NCI-H526 treated with DMSO at 0.1 percent for 48 hours (cell line): ENCODE results near the gene SP140L.
"Not testable (repeated sequence)": the region's sequence is repeated elsewhere in the genome, so short reads cannot be mapped to it uniquely, and the experiment has no call there.

Experiments used
- DNase-seq: peaks from one replicate; lab custom pipeline; 2025; lab: John Stamatoyannopoulos, UW

Gene SP140L

DNA sequence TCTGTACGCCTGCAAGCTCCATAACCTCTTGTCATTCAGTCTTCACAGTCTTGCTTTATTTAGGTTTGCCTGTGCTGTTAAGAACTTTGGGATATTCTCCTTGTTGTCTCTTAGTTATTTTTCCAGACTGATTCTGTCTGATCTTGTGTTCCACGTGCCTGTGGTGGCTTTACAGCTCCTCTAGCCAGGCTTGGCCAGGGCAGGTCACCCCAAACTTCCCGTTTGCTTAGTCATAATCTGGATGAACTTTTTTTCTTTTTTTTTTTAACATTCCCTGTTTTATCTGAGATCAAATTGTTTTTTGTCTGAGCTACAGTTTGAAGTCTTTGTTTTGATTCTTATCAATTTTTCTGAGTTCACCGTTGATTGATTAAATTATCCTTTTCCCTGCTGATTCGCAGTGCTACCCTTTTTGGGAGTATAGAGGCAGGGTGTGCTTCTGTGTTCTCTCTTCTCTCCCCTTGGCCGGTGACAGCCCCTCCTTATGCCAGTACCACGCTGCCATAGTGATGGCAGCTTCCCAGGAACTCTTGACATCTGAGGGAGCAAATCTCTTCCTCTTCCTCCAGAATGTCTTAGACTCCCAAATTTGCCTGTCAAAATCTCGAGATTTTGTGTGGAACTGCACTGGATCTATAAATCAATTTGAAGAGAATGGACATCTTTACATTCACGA is 91.5 kb downstream of the SP140L start:
- no peak for DNase-seq

DNA sequence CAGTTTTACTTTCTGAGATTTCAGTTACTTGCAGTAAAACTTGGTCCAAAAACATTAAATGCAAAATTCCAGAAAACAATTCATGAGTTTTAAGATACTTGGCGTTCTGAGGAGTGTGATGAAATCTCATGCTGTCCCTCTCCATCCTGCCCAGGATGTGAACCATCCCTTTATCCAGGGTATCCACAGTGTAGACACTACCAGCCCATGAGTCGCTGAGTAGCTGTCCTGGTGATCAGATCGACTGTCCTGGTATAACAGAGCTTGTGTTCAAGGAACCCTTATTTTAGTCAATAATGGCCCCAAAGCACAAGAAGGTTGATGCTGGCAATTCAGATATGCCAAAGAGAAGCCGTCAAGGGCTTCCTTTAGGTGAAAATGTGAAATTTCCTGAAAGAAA is 92.2 kb downstream of the SP140L start:
- no peak for DNase-seq

GRCh38 chr2:230422149-230422548 is 95.2 kb downstream of the SP140L start:
- no peak for DNase-seq

GRCh38 chr2:230423851-230424458 is 97.0 kb downstream of the SP140L start:
- no peak for DNase-seq

GRCh38 chr2:230425377-230425776 is 98.4 kb downstream of the SP140L start:
- DNase-seq: no peak

GRCh38 chr2:230429513-230429912 is 102.5 kb downstream of the SP140L start:
- no peak for DNase-seq

DNA sequence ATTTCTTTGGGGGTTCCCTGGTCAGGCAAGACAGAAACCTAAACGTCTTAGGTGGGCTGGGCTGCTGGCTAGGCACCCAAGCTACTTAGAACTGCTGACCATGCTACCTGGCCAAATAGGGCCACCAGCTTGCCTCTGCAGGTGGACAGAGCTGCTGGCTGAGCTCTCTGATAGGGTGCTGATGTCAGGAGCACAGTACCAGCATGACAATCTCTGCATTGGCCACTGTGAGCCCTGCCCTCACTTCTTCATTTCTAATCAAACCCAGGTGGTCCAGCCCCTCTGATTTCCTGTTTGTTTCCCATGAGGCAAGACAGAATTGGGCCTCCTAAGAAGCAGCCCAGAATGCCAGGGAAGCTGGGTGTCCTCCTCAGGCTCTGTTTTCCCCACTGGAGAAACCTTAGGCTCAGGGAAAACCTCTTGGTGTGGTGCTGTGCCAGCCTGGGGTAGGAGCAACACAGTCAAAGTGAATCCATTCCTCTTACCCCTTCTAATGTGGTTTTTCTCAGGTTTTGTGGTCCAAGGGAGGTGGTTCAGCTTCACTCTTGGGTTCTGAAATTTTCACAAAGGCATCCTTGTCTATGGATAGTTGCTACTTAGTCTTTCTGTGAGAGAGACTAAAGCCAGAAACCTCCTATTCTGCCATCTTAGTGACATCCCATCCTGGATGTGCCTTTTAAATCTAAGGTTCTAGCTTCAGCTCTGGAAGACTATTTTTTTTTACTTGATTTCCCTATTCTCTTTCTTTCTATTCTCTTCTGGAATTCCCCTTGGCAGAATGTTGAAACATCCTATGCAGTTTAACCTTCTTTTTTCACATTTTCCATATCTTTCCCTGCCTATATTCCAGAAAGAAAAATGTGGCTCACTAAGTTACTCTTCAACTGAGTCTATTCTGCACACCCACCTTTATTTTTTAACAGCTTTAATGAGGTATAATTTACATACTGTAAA is 104.2 kb downstream of the SP140L start:
- DNase-seq: no peak

DNA sequence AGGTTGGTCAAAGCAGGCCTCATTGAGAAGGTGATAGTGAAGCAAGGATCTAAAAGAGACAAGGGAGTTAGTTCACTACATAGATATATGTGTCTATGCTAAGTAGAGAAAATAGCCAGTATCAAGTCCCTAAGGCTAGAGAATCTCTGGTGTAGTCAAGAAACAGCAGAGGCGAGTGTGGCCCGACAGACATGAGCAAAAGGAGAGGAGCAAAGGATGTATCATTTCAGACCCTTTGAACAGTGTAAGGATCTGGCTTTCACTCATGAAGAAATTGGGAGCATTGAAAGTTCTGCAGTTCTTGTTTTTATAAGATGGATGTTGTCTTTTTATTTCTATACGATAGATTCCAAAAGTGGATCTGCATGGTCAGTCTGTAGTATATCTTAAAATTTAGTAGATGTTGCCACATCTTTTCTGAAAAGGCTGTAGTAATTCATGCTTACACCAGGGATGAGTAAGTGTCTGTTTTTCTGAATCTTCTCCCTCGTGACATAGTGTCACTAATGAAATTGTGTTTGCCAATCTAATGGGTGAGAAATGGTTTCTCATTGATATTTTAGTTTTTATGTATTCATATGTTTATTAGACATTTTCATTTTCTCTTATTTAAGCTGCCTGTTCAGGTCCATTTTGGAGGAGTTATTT is 107.8 kb downstream of the SP140L start:
- DNase-seq: no peak

DNA sequence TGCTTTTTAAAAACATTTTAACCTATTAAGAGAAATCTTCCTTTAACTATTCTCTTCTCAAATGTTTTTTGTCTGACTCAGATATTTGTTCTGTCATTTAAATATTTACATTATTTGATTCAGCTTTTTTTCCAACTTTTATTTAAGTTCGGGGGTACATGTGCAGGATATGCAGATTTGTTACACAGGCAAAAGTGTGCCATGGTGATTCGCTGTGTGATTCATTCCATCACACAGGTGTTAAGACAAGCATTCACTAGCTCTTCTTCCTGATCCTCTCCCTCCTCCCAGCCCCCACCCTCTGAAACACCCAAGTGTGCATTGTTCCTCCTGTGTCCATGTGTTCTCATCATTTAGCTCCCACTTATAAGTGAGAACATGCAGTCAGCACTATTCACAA is 108.4 kb downstream of the SP140L start:
- no peak for DNase-seq

GRCh38 chr2:230439121-230439520 is 112.1 kb downstream of the SP140L start:
- DNase-seq: not testable (repeated sequence)

DNA sequence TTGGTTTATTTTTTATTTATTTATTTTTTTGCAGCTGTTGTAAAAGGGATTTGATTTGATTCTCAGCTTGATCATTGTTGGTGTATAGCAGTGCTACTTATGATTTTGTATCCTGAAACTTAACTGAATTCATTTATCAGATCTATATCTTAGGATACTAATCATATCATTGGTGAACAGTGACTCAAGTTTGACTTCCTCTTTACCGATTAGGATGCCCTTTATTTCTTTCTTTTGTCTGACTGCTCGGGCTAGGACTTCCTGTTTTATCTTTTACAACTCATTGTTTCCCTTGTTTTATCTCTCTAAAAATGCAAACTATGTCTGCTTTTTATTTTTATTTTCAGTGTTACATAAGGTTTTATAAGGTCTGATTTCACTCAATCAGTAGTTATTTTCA is 112.6 kb downstream of the SP140L start:
- DNase-seq: no peak

GRCh38 chr2:230441227-230441897 is 114.4 kb downstream of the SP140L start:
- DNase-seq: no peak

DNA sequence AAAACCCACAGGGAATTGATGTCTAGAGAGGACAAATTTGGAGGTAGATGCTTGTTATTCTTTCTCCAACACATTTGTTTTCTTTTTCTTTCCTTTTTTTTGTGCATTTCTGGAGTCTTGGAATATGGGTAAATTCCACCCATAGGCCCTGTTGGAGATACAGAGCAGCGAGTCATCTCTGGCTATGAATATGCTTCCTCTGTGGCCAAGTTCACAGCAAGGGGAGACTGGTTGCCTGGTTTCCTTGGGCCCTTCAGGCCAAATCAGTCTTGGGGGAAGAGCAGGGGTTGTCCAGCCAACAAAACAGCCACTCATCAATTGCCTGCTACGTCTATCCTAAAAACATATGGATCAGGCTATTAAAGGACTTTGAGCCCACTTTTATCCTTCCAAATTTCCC is 116.5 kb downstream of the SP140L start:
- DNase-seq: no peak

GRCh38 chr2:230444832-230445231 is 117.8 kb downstream of the SP140L start:
- no peak for DNase-seq

DNA sequence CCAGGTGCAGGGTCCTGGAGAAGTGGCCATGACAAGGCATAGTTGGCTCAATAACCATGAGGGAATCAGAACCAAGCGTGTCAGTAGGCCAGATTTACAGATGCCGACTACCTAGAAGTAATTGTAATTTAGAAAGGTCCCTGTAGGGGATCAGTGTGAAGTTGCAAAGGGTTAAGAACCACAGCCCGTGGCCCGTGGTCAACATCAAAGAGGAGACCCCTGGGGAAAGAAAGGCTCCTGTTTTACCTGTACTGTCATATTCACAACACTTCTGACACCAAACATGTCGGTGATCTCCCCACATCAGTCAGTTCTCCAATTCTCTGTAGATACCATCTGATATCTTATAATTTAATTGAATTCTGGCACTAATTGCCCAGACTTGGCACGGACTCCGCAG is 120.0 kb downstream of the SP140L start:
- DNase-seq: no peak

DNA sequence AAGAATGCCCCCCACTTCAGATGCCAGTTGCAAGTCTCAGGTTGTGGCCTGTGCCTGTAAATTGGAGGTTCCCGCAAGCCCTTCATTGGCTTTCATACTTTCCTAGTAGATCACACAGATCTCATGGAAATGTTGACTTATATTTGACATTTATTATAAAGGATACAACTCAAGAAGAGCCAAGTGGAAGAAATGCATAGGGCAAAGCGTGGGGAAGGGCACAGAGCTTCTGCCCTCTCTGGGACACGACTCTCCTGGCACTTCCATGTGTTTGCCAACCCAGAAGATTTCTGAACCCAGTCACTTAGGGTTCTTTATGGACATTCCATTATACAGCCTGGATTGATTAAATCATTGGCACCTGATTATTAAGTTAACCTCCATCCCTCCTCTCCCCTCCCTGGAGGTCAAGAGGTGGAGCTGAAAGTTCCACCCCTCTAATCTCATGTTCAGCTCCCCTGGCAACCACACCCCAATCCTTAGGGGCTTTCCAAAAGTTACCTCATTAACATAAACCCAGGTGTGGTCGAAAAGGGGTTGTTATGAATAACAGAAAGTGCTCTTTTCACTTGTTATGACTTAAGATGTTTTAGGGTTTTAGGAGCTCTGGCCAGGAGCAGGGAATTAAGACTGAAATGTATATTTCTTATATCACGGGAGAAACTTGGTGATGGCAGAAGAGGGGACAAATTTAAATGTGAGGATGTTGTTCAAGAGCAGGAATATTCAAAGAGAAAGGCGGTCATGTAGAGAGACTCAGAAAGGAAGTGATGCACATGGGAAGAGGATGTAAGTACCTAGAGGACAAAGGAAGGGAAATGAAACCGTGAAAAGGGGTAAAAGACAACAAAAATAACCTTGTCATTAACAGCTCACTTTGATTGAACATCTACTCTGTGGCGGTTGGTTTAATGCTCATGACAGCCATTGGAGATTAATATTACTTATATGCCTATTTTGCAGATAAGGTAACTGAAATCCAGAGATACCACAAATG is 120.8 kb downstream of the SP140L start:
- DNase-seq: no peak

- DNase-seq: no peak
These were observed 123.0 kb downstream of the SP140L start for GRCh38 chr2:230449901-230450467.

DNA sequence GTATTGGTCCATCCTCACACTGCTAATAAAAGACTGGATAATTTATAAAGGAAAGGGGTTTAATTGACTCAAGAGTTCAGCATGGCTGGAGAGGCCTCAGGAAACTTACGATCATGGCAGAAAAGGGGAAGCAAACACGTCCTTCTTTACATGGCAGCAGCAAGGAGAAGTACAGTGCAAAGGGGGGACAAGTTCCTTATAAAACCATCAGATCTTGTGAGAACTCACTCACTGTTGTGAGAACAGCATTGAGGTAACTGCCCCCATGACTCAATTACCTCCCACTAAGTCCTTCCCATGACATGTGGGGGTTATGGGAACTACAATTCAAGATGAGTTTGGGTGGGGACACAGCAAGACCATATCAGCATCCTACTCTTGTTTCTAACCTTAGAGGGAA is 126.0 kb downstream of the SP140L start:
- no peak for DNase-seq
